A549 (cell line): ENCODE measurements around the gene KIF26A.

Source experiments
- POLR2A ChIP-seq: IDR thresholded peaks from 2 replicates; pipeline ENCODE4 v1.6.1; 2012; ENCODE audit warnings: mild to moderate bottlenecking, low read length
- TF ChIP-seq, protein P1 (sequence below): fragments of >200 bp; sonication (Bioruptor Twin); formaldehyde crosslinking; IDR thresholded peaks from 3 replicates; pipeline ENCODE4 v1.5.1; 2016

DNA sequence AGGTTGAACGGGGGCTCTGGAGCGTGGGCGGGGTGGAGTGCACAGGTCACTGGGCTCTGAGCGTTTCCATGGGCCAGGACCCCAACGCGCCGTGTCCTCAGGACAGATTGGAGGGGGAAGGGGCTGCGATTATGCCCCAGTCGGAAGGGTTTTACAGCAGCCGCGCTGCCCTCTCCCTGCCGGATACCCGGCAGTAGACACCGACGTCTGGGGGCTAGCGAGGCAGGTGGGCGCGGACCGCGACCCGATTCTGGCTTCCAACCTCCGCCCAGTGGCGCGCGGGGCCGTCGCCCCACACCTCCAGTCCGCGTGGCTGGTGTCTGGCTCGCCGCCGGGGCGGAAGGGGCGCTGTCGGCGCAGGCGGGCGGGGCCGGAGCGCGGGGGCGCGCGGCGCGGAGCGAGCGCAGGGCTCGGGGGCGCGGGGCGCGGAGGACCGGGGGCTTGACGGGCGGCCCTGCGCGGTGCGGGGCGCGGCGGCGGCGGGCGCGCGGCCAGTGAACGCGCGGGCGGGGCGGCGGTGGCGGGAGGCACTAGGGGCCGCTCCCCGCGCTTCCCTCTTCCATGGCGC lies 2.4 kb upstream of the KIF26A start:
- TF ChIP-seq, protein P1, sequence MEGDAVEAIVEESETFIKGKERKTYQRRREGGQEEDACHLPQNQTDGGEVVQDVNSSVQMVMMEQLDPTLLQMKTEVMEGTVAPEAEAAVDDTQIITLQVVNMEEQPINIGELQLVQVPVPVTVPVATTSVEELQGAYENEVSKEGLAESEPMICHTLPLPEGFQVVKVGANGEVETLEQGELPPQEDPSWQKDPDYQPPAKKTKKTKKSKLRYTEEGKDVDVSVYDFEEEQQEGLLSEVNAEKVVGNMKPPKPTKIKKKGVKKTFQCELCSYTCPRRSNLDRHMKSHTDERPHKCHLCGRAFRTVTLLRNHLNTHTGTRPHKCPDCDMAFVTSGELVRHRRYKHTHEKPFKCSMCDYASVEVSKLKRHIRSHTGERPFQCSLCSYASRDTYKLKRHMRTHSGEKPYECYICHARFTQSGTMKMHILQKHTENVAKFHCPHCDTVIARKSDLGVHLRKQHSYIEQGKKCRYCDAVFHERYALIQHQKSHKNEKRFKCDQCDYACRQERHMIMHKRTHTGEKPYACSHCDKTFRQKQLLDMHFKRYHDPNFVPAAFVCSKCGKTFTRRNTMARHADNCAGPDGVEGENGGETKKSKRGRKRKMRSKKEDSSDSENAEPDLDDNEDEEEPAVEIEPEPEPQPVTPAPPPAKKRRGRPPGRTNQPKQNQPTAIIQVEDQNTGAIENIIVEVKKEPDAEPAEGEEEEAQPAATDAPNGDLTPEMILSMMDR: peak; percentile 22; the same call in 2 of the 3 replicates
- TF ChIP-seq POLR2A: no peak
